Measurements from ENCODE around the gene PLD5.

PLD5 gene

GRCh38 chr1:242524571-242525359 is at the start of gene PLD5:
TSS of gene PLD5 (minus strand) at chr1:242524697.
- no peak for DNase-seq

- no peak for DNase-seq
Observed at GRCh38 chr1:242569867-242570266, 45.4 kb upstream of the PLD5 start.

GRCh38 chr1:242568666-242569065 is 44.2 kb upstream of the PLD5 start:
- no peak for DNase-seq

GRCh38 chr1:242567596-242567995 is 43.1 kb upstream of the PLD5 start:
- DNase-seq: no peak

- DNase-seq: no peak
Observed at GRCh38 chr1:242556759-242557158, 32.3 kb upstream of the PLD5 start.

GRCh38 chr1:242556276-242556675 is 31.8 kb upstream of the PLD5 start:
- no peak for DNase-seq

- no peak for DNase-seq
Observed at GRCh38 chr1:242554577-242554976, 30.1 kb upstream of the PLD5 start.

- no peak for DNase-seq
Observed at GRCh38 chr1:242546849-242547729, 22.6 kb upstream of the PLD5 start.

- no peak for DNase-seq
Observed at GRCh38 chr1:242546441-242546840, 21.9 kb upstream of the PLD5 start.

GRCh38 chr1:242544071-242544470 is 19.6 kb upstream of the PLD5 start:
- DNase-seq: no peak

- no peak for DNase-seq
Observed at GRCh38 chr1:242542271-242542670, 17.8 kb upstream of the PLD5 start.

GRCh38 chr1:242535986-242536385 is 11.5 kb upstream of the PLD5 start:
- DNase-seq: no peak

- DNase-seq: no peak
Observed at GRCh38 chr1:242534753-242535152, 10.3 kb upstream of the PLD5 start.

- DNase-seq: no peak
Observed at GRCh38 chr1:242530761-242531160, 6.3 kb upstream of the PLD5 start.

GRCh38 chr1:242525769-242526168 is 1.3 kb upstream of the PLD5 start:
- no peak for DNase-seq

GRCh38 chr1:242525360-242525722 is 844 bp upstream of the PLD5 start:
- no peak for DNase-seq

- DNase-seq: peak; percentile 7 to 13
Observed at GRCh38 chr1:242523719-242524570, 552 bp downstream of the PLD5 start.

GRCh38 chr1:242522996-242523718 is 1.3 kb downstream of the PLD5 start:
- DNase-seq: no peak

GRCh38 chr1:242522304-242522945 is 2.1 kb downstream of the PLD5 start:
- peak in 1 of 2 experiments; percentile 6 for DNase-seq

GRCh38 chr1:242515555-242515954 is 8.9 kb downstream of the PLD5 start:
- DNase-seq: no peak

GRCh38 chr1:242506724-242507123 is 17.8 kb downstream of the PLD5 start:
- DNase-seq: no peak

- no peak for DNase-seq
Observed at GRCh38 chr1:242489545-242489944, 35.0 kb downstream of the PLD5 start.

Measured in activated CD4-positive, alpha-beta T cell treated with anti-CD3 and anti-CD28 coated beads, Interleukin-2, amount 50 U/mL, for 48 hours (primary cell).